Hindlimb muscle (tissue), 1 donor: ENCODE data around the gene THSD1. TPM values are rescaled to one million over a fixed set of nuclear protein-coding genes. Genes with fewer than 3 reads are reported as not detected.
"Not testable (repeated sequence)": the region's sequence is repeated elsewhere in the genome, so short reads cannot be mapped to it uniquely, and the experiment has no call there.

Experiments
- DNase-seq: peaks from one replicate; pipeline ENCODE4 v3.0.0-alpha.2; 2013
- polyA plus RNA-seq: library from polyadenylated mRNA; unstranded; fragments of 120-200 nt; gene quantifications from one replicate; pipeline ENCODE4 v1.2.1, GENCODE V29; 2013; ENCODE audit not compliant: insufficient read length

THSD1 gene
- 20.8 TPM for polyA plus RNA-seq

- DNase-seq: peak; percentile 57
These were observed at the start of gene THSD1 for GRCh38 chr13:52405767-52406494. THSD1 (minus strand) TSS chr13:52406172; CDS start chr13:52402600, 3,572 bp downstream.

- peak; percentile 80 for DNase-seq
These were observed 49.7 kb upstream of the THSD1 start for GRCh38 chr13:52455677-52456041.

- DNase-seq: peak; percentile 95
These were observed 49.1 kb upstream of the THSD1 start, which contains the start of gene CKAP2 for GRCh38 chr13:52454820-52455676. CKAP2 (plus strand) TSS chr13:52455478; CDS start chr13:52455557, 79 bp downstream.

GRCh38 chr13:52454459-52454819 is 48.5 kb upstream of the THSD1 start:
- DNase-seq: no peak

GRCh38 chr13:52452470-52452869 is 46.5 kb upstream of the THSD1 start:
- no peak for DNase-seq

- no peak for DNase-seq
These were observed 45.3 kb upstream of the THSD1 start for GRCh38 chr13:52451135-52451804.

GRCh38 chr13:52450793-52451116 is 44.8 kb upstream of the THSD1 start:
- no peak for DNase-seq

GRCh38 chr13:52450012-52450792 is 44.2 kb upstream of the THSD1 start, which contains the start of gene VPS36:
VPS36 (minus strand) TSS chr13:52450634; CDS start chr13:52450594, 40 bp downstream.
- DNase-seq: peak; percentile 99

GRCh38 chr13:52449331-52450011 is 43.5 kb upstream of the THSD1 start:
- DNase-seq: no peak

GRCh38 chr13:52447815-52448552 is 42.0 kb upstream of the THSD1 start:
- no peak for DNase-seq

GRCh38 chr13:52447354-52447753 is 41.4 kb upstream of the THSD1 start:
- no peak for DNase-seq

- no peak for DNase-seq
These were observed 40.3 kb upstream of the THSD1 start for GRCh38 chr13:52446265-52446664.

GRCh38 chr13:52432456-52432855 is 26.5 kb upstream of the THSD1 start:
- DNase-seq: no peak

GRCh38 chr13:52428295-52428694 is 22.3 kb upstream of the THSD1 start:
- no peak for DNase-seq

- no peak for DNase-seq
These were observed 15.2 kb upstream of the THSD1 start for GRCh38 chr13:52421216-52421615.

GRCh38 chr13:52419080-52419479 is 13.1 kb upstream of the THSD1 start:
- DNase-seq: no peak

GRCh38 chr13:52414963-52415362 is 9.0 kb upstream of the THSD1 start:
- DNase-seq: no peak

GRCh38 chr13:52414051-52414450 is 8.1 kb upstream of the THSD1 start:
- DNase-seq: no peak

GRCh38 chr13:52412128-52412527 is 6.2 kb upstream of the THSD1 start:
- no peak for DNase-seq

GRCh38 chr13:52411629-52412028 is 5.7 kb upstream of the THSD1 start:
- DNase-seq: no peak

GRCh38 chr13:52408071-52408658 is 2.2 kb upstream of the THSD1 start:
- not testable (repeated sequence) for DNase-seq
